ENCODE measurements around the gene MEI4.
"Not testable (repeated sequence)": the region's sequence is repeated elsewhere in the genome, so short reads cannot be mapped to it uniquely, and the experiment has no call there.

MEI4 gene, protein sequence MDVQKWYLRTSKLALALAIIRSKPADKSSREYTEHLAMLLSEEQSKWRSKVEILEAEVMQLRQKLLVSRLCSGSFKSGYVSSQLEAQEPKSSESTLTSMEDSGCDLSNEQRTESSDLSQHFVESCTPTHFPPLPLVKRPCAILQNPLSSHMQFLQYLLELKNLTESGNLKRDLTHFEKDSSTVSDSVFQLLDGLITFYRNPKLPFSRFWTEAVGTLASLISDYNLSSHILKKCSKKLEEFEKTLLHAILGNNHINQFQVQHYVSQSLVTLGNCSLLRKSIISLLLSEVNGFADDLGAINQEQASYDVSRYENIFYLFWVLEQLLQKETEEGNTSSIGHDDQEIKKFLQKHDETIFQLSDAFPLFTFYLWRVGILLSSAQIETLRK

DNA sequence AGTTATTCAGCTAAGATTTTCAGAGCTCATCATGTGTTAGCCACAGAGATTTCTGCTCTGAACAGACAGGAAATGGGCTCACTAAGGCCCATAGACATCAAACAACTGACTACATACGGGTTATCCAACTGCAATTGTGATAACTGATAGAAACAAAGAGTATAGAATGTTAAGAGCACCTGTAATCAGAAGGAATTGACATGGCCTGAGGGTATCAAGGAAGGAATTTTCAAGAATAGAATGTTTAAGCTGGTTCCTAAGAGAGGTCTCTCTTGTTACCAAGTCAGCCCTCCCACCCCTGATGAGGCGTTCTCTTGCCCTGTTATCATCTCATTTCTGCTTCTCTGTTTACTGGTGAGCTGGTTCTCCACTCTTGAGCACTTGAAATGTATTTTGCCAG, at the start of gene MEI4:
TSS of gene MEI4 (plus strand) at position 301 of the 400 bp plus-strand sequence. CDS start 37,633 bp downstream, outside the sequence.
- no peak for DNase-seq

DNA sequence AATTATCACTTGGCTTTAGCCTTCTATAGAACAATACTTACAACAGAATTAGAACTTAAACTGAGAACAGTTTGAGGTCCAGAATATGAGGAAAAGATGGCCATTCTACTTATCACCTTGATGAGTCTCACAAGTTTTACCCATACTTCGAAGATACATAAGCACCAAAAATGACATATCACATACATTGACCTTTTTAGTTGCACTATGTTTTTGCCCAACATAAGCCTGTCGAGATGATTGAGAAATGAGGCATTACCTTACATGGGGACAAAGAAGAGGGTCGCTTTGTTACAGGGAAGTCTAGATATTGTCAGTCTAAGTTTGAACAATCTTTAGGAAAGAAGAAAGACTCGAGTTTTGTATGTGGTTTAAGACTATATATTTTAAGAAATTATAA, 48.4 kb upstream of the MEI4 start:
- DNase-seq: no peak

DNA sequence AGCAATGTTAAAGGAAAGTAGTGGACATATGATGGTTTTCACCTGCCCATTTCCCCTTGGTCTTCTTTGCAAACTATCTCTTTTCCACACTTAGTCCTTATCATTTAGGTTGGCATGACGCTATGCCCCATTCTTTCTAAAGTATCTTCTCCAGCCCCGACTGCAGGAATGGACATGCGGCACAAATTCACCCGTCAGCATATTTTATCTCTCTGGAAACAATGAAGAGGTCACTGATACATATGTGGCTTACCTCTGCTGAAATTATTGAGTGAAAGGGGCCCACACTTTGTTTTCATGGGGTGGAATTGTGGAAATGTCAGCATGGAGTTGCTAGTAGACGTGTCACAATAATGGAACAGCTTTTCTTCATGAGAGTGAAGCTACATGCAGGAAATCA, 45.8 kb upstream of the MEI4 start:
- DNase-seq: no peak

DNA sequence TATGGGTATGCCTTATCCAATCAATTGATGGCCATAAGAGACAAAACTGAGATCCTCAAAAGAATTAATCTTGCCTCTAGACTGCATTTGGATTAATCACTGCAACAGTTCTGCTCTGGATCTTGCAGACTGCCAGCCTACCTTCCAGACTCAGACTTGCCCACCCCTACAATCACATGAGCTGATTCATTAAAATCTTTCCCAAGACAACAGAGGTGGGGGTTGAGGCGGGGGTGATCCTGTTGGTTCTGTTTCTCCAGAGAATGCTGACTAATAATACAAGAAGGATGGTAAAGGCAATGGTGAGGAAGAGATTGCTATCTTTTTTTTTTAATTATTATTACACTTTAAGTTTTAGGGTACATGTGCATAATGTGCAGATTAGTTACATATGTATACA, 43.7 kb upstream of the MEI4 start:
- no peak for DNase-seq

DNA sequence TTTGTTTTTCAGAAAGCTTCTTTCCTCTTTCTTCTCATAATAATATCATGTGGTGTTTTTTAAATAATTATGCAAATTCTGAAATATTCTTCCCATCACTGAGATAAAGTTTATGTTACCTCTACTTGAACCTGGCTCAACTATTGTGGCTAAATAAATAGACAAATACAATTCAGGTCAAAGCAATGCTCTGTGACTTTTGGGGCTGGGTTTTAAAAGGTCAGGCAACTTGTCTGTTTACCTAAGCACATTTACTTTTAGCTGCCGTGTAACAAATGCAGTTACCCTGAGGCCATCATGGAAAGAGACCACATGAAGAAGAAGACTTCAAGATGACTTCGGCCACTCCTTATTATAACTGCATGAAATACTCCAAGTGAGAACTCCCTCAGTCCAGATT, 33.7 kb upstream of the MEI4 start:
- DNase-seq: no peak

DNA sequence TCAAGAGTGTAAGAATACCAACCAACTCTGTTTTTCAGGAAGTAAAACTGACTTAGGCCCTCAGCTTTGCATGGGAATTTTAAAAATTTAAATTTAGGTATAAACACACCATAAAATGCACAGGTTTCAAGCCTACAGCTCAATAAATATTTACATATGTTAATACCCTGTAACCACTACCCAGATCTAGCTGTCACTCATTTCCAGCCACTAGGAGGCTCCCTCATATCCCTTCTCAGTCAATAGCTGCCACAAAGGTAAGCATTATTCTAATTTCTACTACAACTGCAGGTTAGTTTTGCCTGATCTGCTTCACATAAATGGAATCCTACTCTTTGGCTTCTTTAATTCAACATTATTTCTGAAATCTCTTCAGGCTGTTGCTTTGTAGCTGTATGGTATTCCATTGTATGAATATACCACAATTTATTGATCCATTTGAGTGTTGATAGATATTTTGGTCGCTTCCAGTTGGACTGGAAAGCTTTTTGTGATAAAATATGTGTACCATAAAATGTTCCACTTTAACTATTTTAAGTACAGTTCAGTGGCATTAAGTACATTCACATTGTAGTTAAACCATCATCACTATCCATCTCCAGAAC, 32.5 kb upstream of the MEI4 start:
- DNase-seq: peak; percentile 51

DNA sequence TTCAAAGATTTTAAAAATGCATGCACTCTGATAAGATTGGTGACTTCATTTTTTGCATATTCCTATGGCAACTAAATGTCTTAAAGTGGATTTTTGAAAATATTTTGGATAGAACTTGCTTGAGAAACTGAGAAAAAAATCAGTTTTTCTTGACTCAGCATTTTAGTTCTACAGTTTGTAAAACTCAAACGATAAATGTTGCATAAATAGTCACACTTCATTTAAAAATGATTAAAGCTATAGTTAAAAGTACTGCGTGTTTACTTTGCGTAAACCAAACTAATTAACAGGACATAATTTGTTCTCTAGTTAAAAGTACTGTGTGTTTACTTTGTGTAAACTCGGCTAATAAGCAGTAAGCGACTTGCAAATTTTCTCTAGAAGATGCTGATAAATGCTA, 28.3 kb upstream of the MEI4 start:
- no peak for DNase-seq

DNA sequence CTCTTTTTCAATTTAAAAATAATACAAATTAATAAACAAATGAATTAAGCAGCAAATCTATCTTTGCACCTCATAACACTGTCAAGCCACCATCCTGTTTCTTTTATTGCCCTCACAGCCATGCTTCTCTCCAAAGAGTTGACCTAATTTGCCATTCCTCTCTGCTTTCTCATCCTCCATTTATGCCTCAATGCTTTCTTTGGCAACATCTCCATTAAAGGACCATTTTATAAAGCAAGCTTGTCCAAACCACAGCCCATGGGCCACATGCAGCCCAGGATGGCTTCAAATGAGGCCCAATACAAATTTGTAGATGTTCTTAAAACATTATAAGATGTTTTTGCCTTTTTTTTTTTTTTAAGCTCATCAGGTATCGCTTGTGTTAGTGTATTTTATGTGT, 26.4 kb upstream of the MEI4 start:
- no peak for DNase-seq

DNA sequence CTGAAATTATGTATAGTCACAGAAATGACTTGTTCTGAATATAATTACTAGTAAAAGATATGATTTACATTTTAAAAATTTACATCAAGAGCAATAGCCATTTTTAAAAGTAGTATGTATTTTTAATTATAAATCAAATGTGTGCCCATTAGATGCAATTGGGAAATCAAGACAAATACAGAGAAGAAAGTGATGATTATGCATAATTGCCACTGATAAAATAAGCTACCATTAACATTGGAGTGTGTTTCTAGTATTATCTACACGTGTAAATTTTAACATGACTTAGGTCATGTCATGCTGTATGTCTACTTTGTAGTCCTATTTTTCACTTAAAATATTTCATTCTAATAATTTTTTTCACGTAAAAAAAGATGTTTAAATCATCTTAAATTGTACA, 22.8 kb upstream of the MEI4 start:
- DNase-seq: no peak

DNA sequence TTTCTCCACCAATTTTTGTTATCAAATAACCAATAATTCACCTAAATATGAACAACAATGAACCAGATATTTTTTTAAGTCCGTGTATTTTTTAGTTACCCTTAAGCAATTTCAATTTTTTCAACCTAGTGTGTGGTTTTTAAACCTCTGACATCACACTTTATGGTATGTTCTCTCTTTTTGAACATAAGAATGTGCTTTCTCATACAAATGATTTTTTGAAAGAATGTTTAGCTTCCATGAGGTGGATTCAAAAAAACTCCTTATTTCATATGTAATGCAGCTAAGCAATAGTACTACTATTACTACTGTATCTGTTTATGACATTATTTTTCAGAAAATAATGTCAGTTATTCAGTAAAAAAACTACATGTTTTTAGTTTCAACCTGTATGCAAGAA, 19.4 kb upstream of the MEI4 start:
- no peak for DNase-seq

DNA sequence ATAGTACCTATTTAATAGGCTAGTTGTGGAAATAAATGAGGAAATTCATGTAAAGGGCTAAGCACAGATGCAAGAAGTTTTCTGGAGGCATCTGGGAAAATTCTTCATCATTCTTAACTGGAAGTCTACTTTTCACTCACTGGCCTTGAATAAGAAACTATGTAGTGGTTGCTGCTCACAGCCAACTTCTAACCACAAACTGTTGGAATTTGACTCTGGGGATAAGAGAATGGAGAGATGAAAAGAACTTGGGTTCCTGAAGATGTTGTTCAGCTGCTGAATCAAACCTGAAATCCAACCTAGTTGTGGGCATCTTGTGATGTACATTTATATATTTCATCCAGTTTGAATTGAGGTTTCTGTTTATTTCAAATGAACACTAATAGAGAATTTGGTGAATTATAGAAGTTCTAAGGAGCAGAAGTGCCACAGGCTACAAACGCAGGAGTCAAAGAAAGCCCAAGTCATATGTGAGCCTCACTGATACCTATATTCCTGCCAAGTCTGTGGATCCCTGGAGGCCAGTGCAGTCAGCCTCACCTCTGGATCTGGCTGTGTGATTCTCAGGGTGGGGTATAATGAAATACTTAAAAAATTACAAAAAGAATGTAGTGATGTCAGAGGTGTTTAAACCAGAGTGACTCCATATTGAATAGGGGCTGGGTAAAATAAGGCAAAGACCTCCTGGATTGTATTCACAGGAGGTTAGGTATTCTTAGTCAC, 18.7 kb upstream of the MEI4 start:
- DNase-seq: no peak

DNA sequence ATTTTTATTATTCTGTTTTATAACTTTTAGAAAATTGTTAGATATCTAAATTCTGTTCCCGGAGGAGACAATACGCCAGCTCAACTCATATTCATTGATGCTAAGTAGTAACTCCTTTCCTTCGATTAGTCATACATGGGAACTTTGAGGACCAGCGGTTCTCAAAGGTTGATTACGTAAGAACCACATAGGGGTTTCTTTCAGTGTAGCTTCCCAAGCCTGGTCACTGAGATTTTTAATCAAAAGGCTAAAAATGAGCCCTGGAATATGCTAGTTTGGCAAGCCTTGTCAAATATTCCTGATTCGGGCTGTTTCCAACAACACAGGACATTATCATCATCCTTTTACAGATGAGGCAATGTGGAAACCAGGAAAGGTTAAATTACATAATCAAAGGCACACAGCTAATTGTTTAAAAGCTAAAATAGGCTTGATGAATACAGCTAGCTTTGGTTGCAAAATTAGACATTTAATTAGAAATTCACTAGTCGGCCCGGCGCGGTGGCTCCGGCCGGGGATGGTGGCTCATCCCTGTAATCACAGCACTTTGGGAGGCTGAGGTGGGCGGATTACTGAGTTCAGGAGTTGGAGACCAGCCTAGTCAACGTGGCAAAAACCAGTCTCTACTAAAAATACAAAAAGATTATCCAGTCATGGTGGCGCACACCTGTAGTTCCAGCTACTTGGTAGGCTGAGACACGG, 14.6 kb upstream of the MEI4 start:
- no peak for DNase-seq

DNA sequence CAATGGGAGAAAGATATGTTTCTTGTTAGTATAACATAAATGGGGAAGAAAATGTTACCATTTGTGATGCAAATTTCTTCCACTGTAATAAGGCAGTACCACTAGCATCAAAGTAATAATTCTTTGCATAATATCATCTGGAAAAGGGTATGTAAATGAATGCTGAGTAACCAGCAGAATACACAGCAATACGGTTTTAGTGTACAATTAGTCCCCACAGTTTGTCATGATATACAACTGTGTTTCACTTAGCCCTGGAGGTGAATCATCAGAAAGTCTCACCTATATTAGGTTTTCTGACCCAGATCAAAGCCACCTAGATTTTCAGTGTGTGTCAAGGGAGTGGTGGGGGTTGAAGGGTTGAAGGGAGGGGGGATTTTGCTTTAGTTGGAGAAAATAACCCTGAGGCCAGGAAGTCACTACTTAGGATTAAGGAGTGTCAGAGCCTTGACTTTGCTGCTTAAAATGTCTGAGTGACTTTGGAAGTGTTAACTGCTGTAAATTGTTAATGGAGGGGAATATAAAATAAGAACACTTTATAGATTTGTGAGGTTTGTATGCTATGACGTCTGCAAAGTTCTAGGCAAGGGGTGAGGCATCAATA, 8.6 kb upstream of the MEI4 start:
- no peak for DNase-seq

DNA sequence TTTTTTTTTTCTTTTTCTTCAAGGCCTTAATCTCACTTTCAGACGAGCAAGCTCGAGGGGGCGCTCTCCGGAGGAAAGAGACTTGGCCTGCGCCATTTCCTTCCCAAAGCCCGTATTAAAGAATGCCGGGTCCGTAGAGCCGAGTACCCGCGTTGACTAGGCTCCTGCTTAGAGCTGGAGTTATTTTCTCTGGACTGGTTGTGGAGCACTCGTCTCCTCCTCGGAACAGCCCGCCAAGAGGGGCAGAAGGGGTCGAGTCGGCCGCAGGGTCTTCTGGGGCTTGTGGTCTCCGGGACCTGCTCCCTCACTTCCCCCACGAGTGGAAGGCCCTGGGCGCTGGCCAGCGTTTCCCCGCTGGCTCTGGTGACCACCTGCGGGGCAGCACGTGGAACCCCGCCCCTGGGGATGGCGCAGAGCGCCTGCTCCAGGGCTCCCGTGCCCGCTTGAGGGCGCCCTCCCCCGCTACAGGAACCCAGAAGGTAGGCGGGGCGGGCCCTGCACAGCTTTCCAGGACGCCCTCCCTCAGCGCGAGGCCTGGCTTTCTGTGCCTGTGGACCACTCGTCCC, 2.7 kb upstream of the MEI4 start:
- DNase-seq: peak; percentile 53

DNA sequence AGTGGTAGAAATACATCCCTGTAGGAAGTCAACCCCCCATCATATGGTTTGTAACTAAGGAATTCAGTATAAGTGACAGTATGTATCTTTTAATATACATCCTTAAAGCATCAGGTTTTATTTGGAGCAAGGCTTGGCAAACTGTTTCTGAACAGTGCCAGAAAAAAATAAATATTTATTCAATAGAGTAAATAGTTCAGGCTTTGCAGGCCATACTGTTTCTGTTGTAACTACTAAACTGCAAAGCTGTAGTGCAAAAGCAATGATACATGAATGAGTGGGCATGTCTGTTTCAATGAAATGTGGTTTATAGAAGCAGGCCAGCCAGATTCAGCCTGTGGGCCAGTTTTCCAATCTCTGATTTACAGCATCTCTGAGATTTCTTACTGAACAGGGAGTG, 977 bp downstream of the MEI4 start:
- no peak for DNase-seq

DNA sequence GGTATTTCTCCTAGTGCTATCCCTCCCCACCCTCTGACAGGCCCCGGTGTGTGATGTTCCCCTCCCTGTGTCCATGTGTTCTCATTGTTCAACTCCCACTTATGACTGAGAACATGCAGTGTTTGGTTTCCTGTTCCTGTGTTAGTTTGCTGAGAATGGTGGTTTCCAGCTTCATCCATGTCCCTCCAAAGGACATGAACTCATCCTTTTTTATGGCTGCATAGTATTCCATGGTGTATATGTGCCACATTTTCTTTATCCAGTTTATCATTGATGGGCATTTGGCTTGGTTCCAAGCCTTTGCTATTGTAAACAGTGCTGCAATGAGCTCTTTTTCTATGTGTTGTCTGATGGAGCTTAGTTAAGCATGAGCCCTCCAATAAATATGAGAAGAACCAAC, 2.2 kb downstream of the MEI4 start:
- DNase-seq: not testable (repeated sequence)

DNA sequence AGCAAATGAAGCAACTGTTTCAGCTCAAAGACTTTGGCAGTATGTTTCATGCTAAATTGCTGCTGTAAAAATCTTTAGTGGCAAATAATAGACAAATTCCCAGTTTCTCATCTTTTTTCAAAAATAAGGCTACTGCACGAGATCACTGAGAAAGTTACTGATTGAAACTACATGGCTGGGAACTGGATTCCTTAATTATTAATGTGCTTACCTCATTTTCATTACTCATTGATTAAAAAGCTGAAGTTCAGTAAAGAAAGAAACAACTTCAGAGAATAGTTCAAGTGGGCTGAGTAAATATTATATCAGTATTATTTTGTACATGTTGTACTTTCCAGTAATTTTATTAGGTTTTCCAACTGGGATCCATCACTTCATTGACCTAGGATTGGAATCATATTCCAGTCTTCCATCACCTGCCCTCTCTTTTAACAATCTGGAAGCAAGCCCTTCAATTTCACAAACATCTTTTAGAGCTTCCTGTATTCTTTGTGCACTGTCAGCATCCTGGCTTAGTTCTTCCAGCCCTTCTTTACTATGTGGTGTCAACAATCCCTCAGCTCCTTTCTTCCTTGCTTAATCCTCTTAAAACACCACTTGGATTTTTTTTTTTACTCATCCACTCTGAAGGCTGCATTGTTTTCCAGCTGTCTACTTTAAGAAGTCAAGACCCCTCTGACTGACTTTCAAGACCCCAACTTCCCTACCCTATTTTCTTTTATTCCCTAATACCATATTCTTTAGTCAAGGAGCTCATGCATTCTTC, 4.3 kb downstream of the MEI4 start:
- DNase-seq: no peak

DNA sequence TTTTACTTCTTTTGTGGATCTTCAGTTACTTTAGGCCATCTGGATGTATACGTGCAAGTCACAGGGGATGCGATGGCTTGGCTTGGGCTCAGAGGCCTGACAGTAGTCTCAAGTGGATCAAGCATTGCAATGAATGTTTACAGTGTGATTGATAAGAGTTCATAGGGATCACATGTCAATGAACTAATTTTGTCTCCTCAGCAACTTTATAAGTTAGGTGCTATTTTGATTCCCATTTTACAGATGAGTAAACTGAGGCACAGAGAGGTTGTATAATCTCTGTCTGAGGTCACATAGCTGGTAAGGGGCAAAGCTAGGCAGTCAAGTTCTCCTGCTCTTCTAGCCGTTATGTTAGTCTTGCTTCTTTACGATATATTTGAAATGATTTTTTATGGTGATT, 13.5 kb downstream of the MEI4 start:
- no peak for DNase-seq

DNA sequence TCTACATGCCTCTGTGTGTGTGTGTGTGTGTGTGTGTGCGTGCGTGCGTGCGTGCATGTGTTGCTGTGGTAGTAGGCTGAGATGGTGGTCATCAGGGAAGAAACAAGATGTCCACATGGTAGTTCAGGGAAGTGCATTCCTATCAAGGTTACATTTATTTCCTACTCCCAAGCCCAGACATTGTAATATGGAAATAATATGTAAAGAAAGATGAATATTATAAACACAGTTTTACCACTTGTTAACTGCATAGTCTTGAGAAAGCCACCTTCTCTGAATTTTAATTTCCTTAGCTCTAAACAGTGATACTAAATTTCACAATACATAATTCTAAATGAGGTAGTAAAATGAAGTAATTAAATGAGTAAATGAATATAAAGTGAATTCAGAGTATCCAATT, 14.0 kb downstream of the MEI4 start:
- DNase-seq: no peak

DNA sequence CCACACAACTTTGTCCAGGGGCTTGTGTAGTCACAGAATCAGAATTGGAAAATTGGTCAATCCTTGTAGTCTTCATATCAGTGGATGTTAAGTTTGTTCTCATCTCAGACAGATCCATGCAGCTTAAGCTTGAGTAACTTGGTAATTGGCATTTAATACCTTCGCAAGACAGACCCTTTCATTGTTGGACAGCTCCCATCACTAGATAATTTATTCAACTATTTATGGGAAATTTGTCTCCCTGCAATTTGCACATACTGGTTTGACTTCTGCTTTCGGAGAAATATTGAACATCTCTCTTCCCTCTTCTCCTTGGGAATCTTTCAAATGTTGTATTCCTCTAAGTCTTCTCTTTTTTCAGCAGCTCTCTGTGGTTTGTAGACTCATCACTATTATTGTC, 17.1 kb downstream of the MEI4 start:
- no peak for DNase-seq

DNA sequence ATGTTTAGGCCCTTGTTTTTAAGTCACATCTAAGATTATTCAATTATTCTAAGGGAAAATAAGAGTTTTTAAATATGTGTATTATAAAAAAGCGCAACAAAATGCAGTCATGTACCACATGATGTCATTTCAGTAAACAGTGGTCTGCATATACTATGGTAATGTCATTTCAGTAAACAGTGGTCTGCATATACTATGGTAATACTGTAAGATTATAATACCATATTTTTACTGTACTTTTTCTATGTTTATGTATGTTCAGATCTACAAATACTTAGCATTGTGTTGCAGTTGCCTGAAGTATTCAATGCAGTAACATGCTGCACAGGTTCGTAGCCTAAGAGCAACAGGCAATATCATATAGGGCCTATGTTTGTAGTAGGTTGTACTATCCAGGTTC, 21.4 kb downstream of the MEI4 start:
- no peak for DNase-seq

DNA sequence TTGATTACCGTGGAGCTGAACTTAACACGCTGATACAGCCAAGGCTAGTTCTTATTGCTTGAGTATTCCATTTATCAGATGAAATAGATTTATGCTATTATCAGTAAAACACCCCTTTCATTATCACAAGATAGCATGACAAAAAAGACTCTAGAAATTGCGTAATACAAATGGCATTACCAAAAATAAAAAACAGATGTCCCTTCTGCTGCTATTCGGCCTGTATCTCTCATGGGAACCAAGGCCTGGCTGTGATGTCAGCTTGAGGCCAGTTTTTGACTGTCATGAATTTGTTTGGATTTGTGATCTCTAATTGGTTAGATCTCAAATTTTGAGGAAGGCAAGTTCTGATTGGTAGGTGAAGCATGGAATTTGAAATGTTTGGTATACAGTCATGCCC, 25.2 kb downstream of the MEI4 start:
- no peak for DNase-seq

Data from OCI-M1 (cell line).